GM13976 (cell line): Measurements from ENCODE around the gene HAUS3.
"Not testable (repeated sequence)": the region's sequence is repeated elsewhere in the genome, so short reads cannot be mapped to it uniquely, and the experiment has no call there.

Experiments used
- DNase-seq: peaks from one replicate; pipeline ENCODE4 v3.0.0; 2012; ENCODE audit warnings: low spot score
- CTCF ChIP-seq: IDR thresholded peaks from 2 replicates; pipeline ENCODE4 v1.5.1; 2012; ENCODE audit warnings: borderline replicate concordance, mild to moderate bottlenecking; ENCODE audit not compliant: insufficient read depth; ENCODE audit errors: extremely low read depth, missing control alignments, control extremely low read depth
- in situ Hi-C: fragments of 300-500 bp; cut with MboI; formaldehyde crosslinking; loops from one replicate; pipeline ENCODE4 v1.12.0; 2022; ENCODE audit warnings: low sequenced_read_pairs, mixed read lengths, inconsistent platforms; ENCODE audit not compliant: unreplicated experiment

HAUS3 gene

GRCh38 chr4:2275546-2276251 lies 33.8 kb upstream of the HAUS3 start:
- in situ Hi-C loops: no loop called here
- DNase-seq: no peak
- TF ChIP-seq CTCF: no peak

- DNase-seq, in situ Hi-C loops: not testable (repeated sequence)
Measured at GRCh38 chr4:2275044-2275397, 33.1 kb upstream of the HAUS3 start.

GRCh38 chr4:2274320-2275043 lies 32.6 kb upstream of the HAUS3 start:
- in situ Hi-C loops: no loop called here
- no peak for TF ChIP-seq CTCF
- DNase-seq: no peak

GRCh38 chr4:2273657-2274319 lies 31.9 kb upstream of the HAUS3 start:
- DNase-seq: no peak
- in situ Hi-C loops: no loop called here
- TF ChIP-seq CTCF: no peak

GRCh38 chr4:2273221-2273620 lies 31.3 kb upstream of the HAUS3 start:
- TF ChIP-seq CTCF: no peak
- in situ Hi-C loops: no loop called here

GRCh38 chr4:2272828-2273120 lies 30.9 kb upstream of the HAUS3 start:
- DNase-seq: no peak
- in situ Hi-C loops: no loop called here
- TF ChIP-seq CTCF: no peak

More at GRCh38 chr4:2273221-2273620, 31.3 kb upstream of the HAUS3 start:
- no peak for DNase-seq
